ENCODE results near the gene TEX14.

DNA sequence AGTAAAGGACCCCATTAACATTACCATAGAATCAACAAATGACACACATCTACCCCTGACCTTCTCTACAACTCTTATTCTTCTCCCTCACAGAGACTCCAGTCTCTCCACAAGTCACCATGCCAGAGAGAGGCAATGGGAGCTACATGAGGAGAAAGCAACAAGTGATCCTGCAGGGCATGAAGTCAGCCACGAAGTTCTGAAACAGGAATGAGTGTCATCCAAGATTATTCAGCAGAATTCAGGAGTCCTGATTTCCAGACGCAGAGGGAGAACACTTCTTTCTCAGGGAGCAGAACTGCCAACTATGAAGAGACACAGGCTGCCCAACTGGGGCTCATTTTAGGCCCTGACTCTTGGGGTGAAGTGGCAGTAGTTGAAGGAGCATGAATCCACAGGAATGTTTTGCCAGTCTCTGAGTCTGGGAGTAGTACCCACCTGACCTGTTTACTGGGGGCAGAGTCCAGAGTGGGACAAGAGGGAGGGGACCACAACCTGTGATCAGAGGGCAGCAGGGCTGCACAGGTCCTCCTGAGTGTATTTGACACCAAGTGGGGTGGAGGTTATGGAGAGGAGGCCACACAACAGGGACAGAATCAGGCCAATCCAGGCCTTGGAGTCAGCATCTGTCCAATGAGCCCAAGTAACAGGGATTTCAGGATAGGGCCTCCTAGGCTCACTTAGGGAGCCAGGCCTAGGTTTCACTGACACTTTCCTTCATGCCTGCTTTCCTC is 175.0 kb downstream of the TEX14 start:
- TF ChIP-seq POLR2AphosphoS5 (IDR thresholded peaks at IDR 0.05) (no peak), POLR2A (IDR thresholded peaks at IDR 0.05) (no peak), EP300 (IDR thresholded peaks at IDR 0.05) (no peak)
- TF ChIP-seq, protein P1, sequence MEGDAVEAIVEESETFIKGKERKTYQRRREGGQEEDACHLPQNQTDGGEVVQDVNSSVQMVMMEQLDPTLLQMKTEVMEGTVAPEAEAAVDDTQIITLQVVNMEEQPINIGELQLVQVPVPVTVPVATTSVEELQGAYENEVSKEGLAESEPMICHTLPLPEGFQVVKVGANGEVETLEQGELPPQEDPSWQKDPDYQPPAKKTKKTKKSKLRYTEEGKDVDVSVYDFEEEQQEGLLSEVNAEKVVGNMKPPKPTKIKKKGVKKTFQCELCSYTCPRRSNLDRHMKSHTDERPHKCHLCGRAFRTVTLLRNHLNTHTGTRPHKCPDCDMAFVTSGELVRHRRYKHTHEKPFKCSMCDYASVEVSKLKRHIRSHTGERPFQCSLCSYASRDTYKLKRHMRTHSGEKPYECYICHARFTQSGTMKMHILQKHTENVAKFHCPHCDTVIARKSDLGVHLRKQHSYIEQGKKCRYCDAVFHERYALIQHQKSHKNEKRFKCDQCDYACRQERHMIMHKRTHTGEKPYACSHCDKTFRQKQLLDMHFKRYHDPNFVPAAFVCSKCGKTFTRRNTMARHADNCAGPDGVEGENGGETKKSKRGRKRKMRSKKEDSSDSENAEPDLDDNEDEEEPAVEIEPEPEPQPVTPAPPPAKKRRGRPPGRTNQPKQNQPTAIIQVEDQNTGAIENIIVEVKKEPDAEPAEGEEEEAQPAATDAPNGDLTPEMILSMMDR (IDR thresholded peaks at IDR 0.05), result no peak
